Right lung (tissue), 5 donors: Measurements from ENCODE around the gene PPARA. TPM values are rescaled to one million over a fixed set of nuclear protein-coding genes. Genes with fewer than 3 reads are reported as not detected.

ENCODE experiments used
- DNase-seq, 2 donors: peaks; one replicate each; pipeline ENCODE4 v3.0.0-alpha.2; 2013
- polyA plus RNA-seq, 5 donors: library from polyadenylated mRNA; unstranded; fragments of 120-200 nt; gene quantifications; one replicate each; pipeline versions ENCODE4 v1.2.1 to v1.2.3, GENCODE V29; 2013; ENCODE audit warnings: inconsistent platforms in 1 of 5, low replicate concordance in 1 of 5; ENCODE audit not compliant: insufficient read length in 5 of 5, insufficient read depth in 1 of 5

Gene PPARA
- polyA plus RNA-seq, 5 donors: 11.8 to 14.8 (median 14.1) TPM

DNA sequence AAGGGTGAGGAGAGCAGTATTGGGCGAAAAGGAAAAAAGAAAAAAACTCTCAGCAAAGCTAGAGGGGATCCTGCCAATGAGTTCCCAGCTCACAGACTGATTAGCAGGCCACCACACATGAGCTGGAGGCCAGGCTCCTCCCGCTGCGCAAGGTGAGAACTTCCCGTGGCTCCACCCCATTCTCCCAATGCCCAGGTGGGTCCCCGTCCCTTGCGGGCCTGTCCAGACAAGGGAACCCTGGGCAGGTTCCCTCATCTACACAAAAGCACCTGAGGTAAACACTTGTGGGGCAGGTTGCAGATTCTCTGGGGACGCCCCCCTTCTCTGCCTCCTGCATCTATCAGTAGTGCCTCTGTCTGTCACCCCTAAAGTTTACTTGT lies 53.3 kb downstream of the PPARA start:
- no peak for DNase-seq

DNA sequence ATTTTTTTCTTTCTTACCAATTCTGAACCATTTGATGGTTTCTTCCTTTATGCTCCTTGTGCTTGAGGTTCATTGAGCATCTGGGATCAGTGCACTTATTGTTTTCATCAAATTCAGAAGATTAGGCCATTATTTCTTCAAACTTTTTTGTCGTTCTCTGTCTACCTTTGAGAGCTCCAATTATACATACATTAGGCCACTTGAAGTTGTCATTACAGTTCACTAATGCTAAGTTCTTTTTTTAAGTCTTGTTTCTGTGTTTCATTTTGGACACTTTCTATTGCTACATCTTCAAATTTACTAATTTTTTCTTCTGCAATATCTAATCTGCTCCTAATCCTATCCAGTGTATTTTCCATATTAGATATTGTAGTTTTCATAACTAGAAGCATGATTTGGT lies 58.9 kb downstream of the PPARA start:
- peak in 1 of 2 donors; percentile 4 for DNase-seq

DNA sequence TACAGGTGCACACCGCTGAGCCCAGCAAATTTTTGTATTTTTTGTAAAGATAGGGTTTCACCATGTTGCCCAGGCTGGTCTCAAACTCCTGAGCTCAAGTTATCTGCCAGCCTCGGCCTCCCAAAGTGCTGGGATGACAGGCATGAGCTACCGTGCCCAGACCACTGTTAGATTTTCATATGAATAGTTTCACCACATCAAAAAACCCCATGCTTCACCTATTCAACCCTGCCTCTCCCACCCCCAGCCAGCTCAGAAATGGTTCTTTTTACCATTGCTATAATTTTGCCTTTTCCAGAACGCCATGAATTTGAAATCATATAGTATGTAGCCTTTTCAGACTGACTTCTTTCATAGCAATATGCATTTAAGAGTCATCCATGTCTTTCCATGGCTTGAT lies 61.9 kb downstream of the PPARA start:
- no peak for DNase-seq

DNA sequence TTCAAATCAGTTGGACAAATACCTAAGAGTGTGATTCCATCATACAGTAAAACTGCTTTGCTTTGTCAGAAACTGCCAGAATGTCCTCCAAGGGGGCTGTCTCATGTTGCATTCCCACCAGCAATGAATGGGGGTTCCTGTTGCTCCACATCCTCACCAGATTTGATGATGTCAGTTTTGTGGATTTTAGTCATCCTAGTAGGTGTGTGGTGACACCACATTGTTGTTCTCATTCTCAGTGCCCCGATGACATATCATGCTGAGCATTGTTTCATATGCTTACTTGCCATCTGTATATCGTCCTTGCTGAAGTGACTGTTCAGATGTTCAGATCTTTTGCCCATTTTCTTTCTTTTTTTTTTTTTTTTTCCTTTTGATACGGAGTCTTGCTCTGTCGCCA lies 62.7 kb downstream of the PPARA start:
- DNase-seq: no peak

DNA sequence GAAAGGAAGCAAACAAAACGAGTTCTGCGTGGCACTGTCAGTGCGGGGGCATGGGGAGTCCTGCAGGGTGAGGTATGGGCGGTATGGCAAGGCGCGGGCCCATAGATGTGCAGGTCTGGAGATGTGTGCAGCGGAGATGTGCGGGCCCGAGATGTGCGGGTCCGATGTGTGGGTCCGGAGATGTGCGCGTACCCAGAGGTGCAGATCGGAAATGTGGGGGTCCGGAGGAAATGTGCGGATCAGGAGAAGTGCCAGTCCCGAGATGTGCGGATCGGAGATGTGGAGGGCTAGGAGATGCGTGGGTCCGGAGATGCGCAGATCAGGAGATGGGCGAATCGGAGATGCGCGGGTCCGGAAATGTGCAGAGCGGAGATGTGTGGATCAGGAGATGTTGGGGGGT lies 63.8 kb downstream of the PPARA start:
- no peak for DNase-seq

DNA sequence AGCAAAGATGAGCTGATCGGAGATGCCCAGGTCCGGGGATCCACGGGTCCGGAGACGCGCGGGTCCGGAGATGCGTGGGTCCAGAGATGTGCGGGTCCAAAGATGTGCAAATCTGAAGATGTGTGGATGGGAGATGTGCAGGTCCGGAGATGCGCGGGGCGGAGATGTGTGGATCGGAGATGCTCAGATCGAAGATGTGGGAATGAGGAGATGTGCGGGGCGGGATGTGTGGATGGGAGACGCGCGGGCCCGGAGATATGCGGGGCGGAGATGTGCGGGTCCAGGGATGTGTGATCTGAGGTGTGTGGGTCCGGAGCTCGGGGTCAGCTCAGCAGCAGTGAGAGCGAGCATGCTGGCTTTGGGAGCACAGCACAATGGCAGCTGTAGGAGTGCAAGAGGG lies 64.3 kb downstream of the PPARA start:
- DNase-seq: no peak

DNA sequence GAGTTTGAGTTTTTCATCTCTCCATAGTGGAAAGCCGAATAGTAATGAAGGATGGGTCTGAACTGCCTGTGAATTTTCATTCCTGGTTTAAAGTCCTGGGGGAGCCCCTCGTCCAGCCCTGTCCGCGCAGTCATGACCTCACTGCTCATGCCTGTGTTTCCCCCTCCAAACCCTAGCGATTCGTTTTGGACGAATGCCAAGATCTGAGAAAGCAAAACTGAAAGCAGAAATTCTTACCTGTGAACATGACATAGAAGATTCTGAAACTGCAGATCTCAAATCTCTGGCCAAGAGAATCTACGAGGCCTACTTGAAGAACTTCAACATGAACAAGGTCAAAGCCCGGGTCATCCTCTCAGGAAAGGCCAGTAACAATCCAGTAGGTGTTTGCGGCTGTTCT lies 69.3 kb downstream of the PPARA start:
- DNase-seq: no peak

DNA sequence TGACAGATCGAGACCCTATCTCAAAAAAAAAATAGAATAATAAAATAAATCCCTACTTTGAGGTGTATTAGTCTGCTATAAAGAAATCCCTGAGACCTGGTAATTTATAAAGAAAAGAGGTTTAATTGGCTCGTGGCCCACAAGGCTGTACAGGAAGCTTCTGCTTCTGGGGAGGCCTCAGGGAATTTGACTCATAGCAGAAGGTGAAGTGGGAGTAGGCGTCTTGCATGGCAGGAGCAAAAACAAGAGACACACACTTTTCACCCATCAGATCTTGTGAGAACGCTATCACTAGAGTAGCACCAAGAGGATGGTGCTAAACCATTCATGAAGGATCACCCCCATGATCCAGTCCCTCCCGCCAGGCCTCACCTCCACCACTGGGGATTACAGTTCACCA lies 70.6 kb downstream of the PPARA start:
- DNase-seq: no peak

DNA sequence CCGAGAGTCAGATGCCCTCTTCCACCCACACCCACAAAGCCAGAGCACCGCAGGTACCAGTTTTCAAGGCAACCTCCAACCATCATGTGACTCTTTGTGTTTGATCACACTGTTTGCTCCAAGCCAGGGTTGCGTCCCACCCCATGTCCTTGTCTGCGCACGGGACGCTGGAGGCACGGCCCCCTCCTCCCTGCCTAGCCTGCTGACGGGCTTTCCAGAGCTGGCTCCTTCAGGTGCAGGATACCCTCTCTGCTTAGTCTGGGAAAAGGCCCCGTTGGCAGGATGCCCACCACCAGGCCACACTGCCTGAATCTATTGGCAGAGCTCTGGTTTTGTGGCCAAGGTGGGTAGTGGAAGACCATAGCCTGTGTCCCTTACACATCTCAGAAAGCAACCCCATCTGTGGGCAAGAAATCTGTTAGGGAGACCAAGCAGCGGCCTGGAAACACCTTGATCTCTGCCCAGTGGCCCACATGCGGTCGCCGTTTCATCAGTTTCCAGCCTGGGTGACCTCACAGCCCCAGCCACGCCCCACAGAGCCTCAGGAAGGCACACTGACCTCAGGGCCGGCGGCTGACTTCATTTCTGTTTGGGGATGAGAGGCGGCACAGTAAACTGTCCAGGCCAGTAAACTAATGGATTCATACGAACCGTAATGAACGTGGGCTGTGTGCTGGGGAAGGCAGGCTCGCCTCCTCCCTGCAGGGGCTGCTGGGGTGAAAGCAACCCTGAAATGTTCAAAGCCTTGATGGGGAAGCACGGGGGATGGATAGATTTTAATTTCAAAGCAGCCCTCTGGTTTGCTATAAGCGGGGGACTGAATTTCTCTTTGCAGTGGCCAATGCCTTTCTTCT lies 73.9 kb downstream of the PPARA start:
- no peak for DNase-seq

DNA sequence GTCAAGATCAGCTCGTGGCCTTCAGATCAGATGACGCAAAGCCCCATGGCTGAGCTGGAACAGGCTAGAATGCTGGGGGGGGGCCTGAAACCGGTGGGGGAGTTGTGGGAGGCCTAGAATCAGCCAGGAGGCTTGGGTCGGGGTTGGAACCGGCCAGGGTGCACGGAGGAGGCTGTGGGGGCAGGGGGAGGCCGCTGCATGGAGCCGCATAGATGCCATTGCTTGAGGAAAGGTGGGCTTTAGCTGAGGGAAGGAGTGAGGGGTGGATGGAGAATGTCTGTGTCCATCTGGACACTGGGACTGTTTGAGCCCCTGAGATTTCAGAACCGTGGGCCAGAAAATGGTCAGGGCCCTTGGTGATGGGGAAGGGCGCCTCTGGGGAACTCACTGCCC lies 74.6 kb downstream of the PPARA start:
- no peak for DNase-seq

DNA sequence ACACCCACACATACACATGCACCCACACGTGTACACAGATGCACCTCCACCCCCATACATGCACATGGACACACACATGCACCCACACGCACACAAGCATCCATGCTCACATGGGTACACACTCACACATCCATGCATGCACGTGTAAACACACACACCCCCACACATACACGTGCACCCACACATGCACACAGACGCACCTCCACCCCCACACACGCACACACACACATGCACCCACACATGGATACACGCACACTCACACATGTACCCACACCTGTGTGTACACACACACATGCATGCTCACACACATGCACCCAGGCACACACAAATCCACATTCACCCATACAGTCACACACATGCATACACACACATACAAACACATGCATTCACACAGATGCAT lies 75.3 kb downstream of the PPARA start:
- DNase-seq: no peak

DNA sequence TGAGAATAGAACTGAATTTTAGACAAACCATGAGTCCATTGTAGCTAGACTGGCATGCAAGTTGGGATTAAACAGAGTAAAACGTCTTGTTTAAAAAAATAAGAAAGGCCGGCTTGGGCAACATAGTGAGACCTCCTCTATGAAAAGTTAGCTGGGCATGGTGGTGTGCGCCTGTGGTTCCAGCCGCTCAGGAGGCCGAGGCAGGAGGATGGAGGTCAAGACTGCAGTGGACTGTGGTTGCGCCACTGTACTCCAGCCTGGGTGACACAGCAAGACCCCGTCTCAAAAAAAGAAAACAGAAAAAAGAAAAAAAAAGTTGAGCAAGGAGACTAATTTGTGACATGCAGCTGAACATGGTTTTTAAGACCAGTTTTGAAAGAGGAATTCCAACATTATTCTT lies 76.3 kb downstream of the PPARA start:
- DNase-seq: no peak

DNA sequence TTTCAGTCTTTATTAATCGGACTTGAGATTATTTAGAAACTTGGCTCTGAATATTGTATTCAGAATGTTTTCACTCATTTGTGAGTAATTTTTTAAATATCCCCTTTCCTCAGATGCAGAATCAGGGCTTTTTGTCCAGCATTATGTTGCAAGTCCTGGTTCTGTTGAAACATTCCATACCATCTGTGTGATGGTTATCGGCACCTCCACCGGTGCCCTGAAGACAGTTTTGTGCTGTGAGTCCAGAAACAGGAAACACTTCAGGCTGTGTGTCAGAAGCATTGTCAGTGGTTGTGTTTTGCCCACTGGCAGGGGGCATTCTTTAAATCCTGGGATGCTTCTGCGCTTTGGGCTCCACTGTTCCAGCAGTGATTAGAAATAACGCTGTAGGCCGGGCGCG lies 79.4 kb downstream of the PPARA start:
- DNase-seq: no peak

DNA sequence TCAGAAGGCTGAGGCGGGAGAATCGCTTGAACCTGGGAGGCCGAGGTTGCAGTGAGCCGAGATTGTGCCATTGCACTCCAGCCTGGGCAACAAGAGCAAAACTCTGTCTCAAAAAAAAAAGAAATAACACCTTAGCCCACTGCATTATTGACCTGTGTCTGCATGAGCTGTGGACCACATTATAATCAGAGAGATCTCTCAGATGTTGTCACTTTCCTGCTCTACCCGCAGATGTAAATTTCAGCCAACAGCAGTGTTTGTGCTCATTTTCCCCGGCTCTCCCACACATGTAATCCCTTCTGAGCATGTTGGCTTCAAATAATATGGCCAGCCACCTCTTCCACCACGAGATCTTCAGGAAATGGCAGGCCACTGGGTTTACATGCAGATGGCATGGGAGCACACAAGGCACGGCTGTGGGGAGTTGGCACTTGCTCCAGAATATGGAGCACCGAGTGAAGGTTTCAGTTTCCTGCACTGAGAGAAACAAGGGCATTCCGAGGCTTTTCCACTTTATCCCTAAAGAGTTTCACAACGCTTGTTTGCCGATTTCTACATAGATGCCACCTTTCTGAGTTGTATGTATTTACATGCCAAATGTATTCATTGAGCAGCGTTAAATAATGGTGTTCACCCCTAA lies 80.1 kb downstream of the PPARA start:
- DNase-seq: no peak

DNA sequence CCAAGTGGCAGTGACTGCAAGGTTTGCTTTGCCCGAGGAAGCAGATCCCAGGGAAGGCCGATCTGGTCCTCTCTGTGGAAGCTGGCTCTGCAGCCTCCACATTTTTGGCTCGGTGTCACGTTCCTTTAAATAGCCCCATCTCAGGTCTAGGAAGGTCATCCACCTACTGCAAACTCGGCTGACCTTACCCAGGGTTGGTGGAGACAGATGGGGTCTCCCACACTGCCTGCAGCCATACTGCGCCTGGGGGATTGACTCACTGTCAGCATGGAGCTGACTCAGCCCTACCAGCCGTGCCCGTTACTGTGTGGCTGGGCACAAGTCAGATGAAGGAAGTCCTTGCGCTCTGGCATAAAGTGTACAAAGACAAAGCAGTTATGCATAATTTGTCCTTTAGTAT lies 82.9 kb downstream of the PPARA start:
- DNase-seq: no peak

DNA sequence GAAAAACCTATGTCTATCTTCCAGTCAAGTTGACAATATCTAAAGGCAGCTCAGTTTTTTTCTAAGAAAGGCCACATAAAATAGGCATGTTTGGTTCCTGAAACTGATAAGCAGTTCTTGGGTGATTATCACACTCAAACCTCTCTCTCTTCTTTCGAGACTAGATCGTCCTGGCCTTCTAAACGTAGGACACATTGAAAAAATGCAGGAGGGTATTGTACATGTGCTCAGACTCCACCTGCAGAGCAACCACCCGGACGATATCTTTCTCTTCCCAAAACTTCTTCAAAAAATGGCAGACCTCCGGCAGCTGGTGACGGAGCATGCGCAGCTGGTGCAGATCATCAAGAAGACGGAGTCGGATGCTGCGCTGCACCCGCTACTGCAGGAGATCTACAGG lies 84.6 kb downstream of the PPARA start:
- DNase-seq: no peak

DNA sequence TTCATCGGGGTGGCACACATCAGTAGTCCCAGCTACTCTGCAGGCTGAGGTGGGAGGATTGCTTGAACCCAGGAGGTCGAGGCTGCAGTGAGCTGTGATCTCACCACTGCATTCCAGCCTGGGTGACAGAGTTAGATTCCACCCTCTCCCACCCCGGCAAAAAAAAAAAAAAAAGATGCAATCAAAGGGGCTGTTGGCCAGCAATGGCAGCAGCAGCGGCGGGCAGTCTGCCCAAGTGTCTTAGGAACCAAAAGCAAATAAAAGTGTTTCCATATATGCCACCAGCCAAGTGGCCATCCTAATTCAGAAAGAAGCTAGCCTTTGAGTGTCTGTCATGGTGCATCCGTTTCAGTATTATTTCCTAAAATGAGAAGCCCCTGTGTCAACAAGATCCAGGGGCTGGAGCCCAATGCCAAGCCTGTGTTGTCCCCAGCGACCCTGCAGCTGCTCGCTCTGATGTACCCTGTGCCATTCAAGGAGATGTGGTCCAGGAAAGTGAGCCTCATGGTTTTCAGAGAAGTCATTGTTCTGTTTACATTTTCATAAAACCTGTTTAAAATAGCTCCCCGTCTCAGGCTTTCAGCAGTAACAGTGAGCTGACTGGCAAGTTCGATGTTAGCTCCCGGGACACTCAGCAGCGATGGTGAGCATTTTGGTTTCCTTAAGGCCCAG lies 87.3 kb downstream of the PPARA start:
- DNase-seq: no peak

DNA sequence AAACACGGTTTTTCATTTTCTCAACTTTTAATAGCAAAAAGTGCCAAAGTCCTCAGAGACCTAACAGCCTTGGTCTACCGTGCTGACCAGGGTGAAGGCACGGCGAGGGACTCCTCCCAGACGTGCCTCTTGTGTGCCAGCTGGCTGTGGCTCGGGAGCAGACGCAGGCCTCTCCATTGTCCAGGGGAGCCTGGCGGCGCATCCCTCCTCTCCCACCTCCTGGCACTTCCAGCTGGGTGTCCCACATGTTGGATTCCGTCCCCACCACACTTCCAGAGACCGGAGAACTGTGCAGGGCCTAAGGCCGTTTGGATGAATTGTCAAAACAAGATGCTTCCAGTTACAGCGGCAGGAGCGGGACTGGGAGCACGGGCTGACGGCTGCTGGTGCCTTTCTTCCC lies 88.2 kb downstream of the PPARA start:
- no peak for DNase-seq

DNA sequence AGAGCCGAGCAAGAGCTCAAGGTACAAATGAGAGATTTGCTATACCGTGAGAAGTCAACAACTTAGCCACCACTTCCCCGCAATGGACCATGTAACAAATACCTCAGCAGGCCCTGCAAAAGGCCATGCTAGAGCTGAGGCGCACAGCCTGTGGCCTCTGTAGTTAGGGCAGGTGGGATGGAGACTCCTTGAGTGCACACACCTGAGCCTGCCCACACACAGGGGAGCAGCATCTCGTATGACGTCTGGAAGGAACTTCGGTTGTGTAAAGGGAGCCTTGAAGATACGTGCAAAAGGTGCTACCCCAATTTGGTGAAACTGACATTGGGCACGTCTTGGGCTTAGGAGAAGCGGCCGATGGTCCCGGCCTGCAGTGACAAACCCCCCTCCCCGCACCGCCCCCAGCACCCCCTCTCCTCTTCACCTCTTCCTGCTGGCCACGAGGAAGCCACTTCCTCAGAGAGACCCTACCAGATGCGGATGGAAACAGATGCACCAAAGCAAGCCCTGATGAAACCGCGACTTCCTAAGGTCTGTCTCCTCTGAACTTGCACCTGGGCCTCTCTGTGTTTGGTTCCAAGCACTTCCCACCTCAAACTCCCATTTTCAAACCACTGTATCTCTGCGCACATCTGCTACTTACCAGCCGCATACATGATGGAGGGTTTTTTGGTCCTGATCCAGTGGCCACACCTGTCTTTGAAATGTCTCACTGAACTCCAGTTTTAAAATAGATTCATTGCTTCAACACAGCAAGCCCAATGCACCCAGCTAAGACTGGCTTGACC lies 89.1 kb downstream of the PPARA start:
- no peak for DNase-seq

DNA sequence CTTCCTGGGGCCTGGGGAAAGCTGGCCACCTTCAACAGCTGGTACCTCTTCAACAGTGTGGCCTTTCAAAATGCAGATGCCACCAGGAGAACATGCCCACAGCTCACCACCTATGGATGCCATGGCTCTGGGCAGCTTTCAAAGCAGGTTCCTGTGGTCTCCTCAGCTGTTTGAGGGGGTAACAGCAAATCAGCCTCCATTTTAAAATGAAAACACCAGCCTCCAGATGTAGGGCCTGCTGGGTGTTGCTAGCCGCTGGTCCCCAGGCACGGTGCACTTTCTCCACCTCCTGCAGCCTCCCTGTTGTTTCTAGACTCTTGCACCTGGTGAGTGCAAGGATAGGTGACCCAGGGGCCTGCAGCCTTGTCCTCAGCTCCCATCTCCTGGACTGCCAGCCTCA lies 89.7 kb downstream of the PPARA start:
- DNase-seq: no peak

DNA sequence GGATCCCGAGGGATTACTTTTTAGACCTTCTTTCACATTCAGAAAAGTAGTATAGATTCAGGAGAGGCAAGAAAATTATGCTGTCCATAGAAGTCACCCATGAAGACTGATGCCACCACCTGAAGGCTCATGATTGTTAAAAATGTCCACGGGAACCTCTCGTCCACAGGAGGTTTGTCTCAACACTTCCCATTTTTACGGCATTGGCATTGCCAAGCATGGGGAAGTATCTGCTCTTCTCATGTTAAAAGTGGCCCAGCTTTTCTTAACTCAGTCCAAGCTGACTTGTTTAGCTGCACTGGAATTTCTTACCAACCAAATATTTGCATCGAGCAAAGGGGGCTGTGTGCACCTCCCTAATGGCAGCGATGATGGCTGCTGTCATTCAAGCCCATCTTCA lies 90.2 kb downstream of the PPARA start:
- DNase-seq: no peak

DNA sequence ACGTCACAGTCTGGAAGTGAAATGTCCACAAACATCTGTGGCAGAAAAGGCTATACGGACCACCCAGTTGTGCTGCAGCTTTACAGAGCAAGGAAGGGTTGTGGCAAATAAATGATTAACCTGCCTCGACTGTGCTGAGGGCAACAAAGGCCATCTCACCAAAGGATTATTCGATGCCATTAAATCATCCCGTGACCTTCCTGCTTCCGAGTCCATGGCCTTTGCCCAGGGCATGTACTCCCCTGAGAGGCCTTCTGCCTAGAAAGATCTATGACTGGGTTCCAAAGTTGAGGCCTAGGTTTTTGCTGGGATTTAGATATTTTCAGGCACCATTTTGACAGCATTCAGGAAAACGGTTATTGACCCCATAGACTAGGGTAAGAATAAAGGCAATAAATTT lies 90.6 kb downstream of the PPARA start:
- DNase-seq: no peak
